Endodermal cell (in vitro differentiated cells): ENCODE results near the gene SERPINB10. TPM values are rescaled to one million over a fixed set of nuclear protein-coding genes. Genes with fewer than 3 reads are reported as not detected.

Experiments
- DNase-seq: peaks from one replicate; pipeline ENCODE4 v3.0.0-alpha.2; 2017
- H3K27ac ChIP-seq: 2 replicates; pipeline ENCODE4 v1.5.1; 2013; ENCODE audit warnings: mild to moderate bottlenecking, low read depth, low read length, moderate library complexity
- H3K27me3 ChIP-seq: 2 replicates; pipeline ENCODE4 v1.6.1; 2013; ENCODE audit warnings: mild to moderate bottlenecking, low read length, moderate library complexity; ENCODE audit not compliant: insufficient read depth, control insufficient read depth, poor library complexity, severe bottlenecking
- H3K36me3 ChIP-seq: 2 replicates; pipeline ENCODE4 v1.7.0; 2013; ENCODE audit warnings: mild to moderate bottlenecking, low read length, moderate library complexity; ENCODE audit not compliant: control insufficient read depth, insufficient read depth
- H3K4me1 ChIP-seq: one replicate; pipeline ENCODE4 v1.7.0; 2013; ENCODE audit warnings: low read length; ENCODE audit not compliant: control insufficient read depth, insufficient read depth
- H3K4me3 ChIP-seq: 2 replicates; pipeline ENCODE4 v1.5.1; 2013; ENCODE audit warnings: mild to moderate bottlenecking, low read length, moderate library complexity
- H3K9ac ChIP-seq: 2 replicates; pipeline ENCODE4 v1.6.1; 2013; ENCODE audit warnings: mild to moderate bottlenecking, low read length, moderate library complexity; ENCODE audit not compliant: poor library complexity, severe bottlenecking; ENCODE audit errors: extremely low read depth
- H3K9me3 ChIP-seq: 2 replicates; pipeline ENCODE4 v1.6.1; 2013; ENCODE audit warnings: mild to moderate bottlenecking, low read length, moderate library complexity; ENCODE audit not compliant: control insufficient read depth
- H3K27ac Mint-ChIP-seq: 2 replicates; pipeline ENCODE4 v1.8.0; 2020; ENCODE audit warnings: mixed read lengths
- H3K27me3 Mint-ChIP-seq: 2 replicates; pipeline ENCODE4 v1.8.0; 2021; ENCODE audit warnings: mild to moderate bottlenecking, mixed read lengths; ENCODE audit not compliant: insufficient read depth
- H3K36me3 Mint-ChIP-seq: 2 replicates; pipeline ENCODE4 v1.8.0; 2020; ENCODE audit warnings: low read depth, mixed read lengths
- H3K4me1 Mint-ChIP-seq: 2 replicates; pipeline ENCODE4 v1.8.0; 2020; ENCODE audit warnings: mixed read lengths
- H3K4me3 Mint-ChIP-seq: 2 replicates; pipeline ENCODE4 v1.8.0; 2020; ENCODE audit warnings: mild to moderate bottlenecking, moderate library complexity, mixed read lengths
- H3K9me3 Mint-ChIP-seq: 2 replicates; pipeline ENCODE4 v1.8.0; 2020; ENCODE audit warnings: mild to moderate bottlenecking, mixed read lengths
- WGBS, 2 experiments: methylation state at CpG; one replicate each; pipeline versions ENCODE4 v1.1.5 to v1.1.7; 2013; ENCODE audit warnings: missing lambda C conversion rate in 2 of 2, mixed read lengths in 1 of 2; ENCODE audit not compliant: insufficient coverage in 1 of 2, insufficient read length in 1 of 2; 5-methylcytosine and 5-hydroxymethylcytosine counted together
- total RNA-seq, 2 donors: library from RNA; stranded (reverse); fragmentation: NEBNext Ultra II Directional in 1 of 2; extraction: Animal tissue kit (Norgen Biotek cat#: 25700) in 1 of 2; gene quantifications; 2 replicates in 1 of 2; 3 replicates in 1 of 2; pipeline ENCODE4 v1.2.1, GENCODE V29; 2021
- TF ChIP-seq, protein P1 (sequence below): fragments of 200-600 bp; sonication (generic); conservative IDR thresholded peaks from 2 replicates; pipeline ENCODE4 v1.5.0; 2021; ENCODE audit warnings: antibody characterized with exemption, mild to moderate bottlenecking

SERPINB10 gene
- total RNA-seq, 2 donors from 2014 or later, result not detected

DNA sequence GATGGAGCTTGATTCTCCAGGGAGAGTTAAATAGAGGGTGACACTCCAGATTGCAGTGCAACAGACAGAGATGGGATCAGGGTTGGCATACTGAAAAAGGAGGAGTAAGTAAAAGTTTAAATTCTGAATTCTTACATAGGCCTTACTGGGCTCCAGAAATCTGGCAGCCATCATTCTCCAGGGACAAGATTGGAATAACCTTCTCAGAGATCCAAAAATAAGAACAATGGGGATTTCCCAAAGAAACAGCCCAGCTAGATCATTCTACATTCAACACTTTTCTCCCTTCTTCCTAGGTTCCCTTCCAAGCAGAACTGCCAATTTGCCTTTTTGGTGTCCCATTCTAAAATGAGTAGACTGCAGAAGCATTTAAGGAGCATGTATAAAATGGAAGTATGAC lies 35.2 kb upstream of the SERPINB10 start:
- no peak for DNase-seq
- Histone ChIP-seq H3K9ac (no peak overlapping the region), H3K27ac (no peak overlapping the region), H3K27me3 (no peaks in the 10 kb centered on the region), H3K36me3 (no peaks in the 10 kb centered on the region), H3K4me1 (no peaks in the 10 kb centered on the region), H3K4me3 (no peak overlapping the region), H3K9me3 (no peaks in the 10 kb centered on the region)
- no peaks in the 10 kb centered on the region for H3K4me1 Mint-ChIP-seq
- no peaks in the 10 kb centered on the region for H3K9me3 Mint-ChIP-seq
- no peak overlapping the region for H3K27ac Mint-ChIP-seq
- no peaks in the 10 kb centered on the region for H3K36me3 Mint-ChIP-seq
- no peaks in the 10 kb centered on the region for H3K27me3 Mint-ChIP-seq
- TF ChIP-seq, protein P1, sequence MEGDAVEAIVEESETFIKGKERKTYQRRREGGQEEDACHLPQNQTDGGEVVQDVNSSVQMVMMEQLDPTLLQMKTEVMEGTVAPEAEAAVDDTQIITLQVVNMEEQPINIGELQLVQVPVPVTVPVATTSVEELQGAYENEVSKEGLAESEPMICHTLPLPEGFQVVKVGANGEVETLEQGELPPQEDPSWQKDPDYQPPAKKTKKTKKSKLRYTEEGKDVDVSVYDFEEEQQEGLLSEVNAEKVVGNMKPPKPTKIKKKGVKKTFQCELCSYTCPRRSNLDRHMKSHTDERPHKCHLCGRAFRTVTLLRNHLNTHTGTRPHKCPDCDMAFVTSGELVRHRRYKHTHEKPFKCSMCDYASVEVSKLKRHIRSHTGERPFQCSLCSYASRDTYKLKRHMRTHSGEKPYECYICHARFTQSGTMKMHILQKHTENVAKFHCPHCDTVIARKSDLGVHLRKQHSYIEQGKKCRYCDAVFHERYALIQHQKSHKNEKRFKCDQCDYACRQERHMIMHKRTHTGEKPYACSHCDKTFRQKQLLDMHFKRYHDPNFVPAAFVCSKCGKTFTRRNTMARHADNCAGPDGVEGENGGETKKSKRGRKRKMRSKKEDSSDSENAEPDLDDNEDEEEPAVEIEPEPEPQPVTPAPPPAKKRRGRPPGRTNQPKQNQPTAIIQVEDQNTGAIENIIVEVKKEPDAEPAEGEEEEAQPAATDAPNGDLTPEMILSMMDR, result no peak
- H3K4me3 Mint-ChIP-seq, result no peak overlapping the region

DNA sequence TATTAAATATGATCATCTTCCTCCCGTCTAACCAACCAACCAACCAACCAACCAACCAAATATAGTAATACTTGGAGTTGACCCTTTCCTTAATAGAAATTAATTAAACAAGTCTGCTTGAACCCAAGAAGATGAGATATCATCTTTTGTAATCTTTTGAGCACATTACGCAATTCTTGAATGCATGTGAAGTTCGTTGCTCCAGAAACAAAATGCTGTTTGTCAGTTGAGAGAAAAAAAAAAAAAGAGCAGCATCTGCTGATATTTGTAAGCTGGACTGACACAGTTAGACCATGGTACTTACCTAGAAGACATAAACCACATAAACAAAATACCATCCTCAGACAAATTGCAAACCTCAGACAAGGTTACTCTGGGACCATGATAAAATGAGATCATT lies 29.4 kb upstream of the SERPINB10 start:
- no peak overlapping the region for H3K4me3 ChIP-seq
- Mint-ChIP-seq H3K36me3 (no peaks in the 10 kb centered on the region), H3K4me3 (no peak overlapping the region), H3K27ac (no peak overlapping the region), H3K9me3 (no peaks in the 10 kb centered on the region), H3K4me1 (peaks cover 4% of the 10 kb centered on the region), H3K27me3 (no peaks in the 10 kb centered on the region)
- H3K9ac ChIP-seq, result no peak overlapping the region
- DNase-seq, result no peak
- no peaks in the 10 kb centered on the region for H3K9me3 ChIP-seq
- H3K36me3 ChIP-seq, result no peaks in the 10 kb centered on the region
- no peak overlapping the region for H3K27ac ChIP-seq
- no peaks in the 10 kb centered on the region for H3K27me3 ChIP-seq
- 83 to 88% methylated on average over 2 to 3 of the region's 3 CpGs for WGBS, 2 experiments
- H3K4me1 ChIP-seq, result no peaks in the 10 kb centered on the region
- TF ChIP-seq, protein P1, result no peak

DNA sequence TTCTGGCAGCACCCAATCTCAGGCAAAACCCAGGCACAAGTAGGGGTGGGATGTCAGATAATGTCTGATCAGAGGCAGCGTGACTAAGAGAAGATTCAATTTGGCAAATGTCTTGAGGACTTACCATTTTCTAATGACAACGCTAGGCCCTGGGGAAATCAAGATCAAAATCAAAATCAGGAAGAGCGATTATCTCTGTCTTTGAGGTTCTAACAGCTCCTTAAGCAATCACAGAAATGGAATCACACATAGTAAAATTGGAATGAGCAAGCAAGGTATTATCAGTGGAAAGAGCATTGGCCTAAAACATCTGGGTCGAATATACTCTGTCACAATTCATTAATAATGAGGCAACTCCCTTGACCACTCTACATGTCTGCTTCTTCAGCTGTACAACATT lies 28.8 kb upstream of the SERPINB10 start:
- Mint-ChIP-seq H3K9me3 (no peaks in the 10 kb centered on the region), H3K4me3 (no peak overlapping the region), H3K27ac (no peak overlapping the region), H3K4me1 (peaks cover 4% of the 10 kb centered on the region), H3K27me3 (no peaks in the 10 kb centered on the region), H3K36me3 (no peaks in the 10 kb centered on the region)
- no peak overlapping the region for H3K9ac ChIP-seq
- WGBS, 2 experiments, result 91 to 96% methylated on average over 3 to 4 of the region's 4 CpGs
- DNase-seq, result no peak
- no peaks in the 10 kb centered on the region for H3K36me3 ChIP-seq
- no peak overlapping the region for H3K27ac ChIP-seq
- no peaks in the 10 kb centered on the region for H3K27me3 ChIP-seq
- TF ChIP-seq, protein P1, result no peak
- H3K4me1 ChIP-seq, result no peaks in the 10 kb centered on the region
- no peak overlapping the region for H3K4me3 ChIP-seq
- no peaks in the 10 kb centered on the region for H3K9me3 ChIP-seq
